ENCODE results near the gene COPE.

The COPE gene

GRCh38 chr19:18910010-18910409 is 9.2 kb downstream of the COPE start:
- H3K4me3 ChIP-seq (ENCODE audit: control insufficient read depth, low read depth, low read length) = no peak overlapping the region
- no peak for TF ChIP-seq CTCF (IDR thresholded peaks at IDR 0.05; ENCODE audit: control insufficient read depth, insufficient read depth, low read depth, low read length, missing control alignments)
- no peak for DNase-seq (ENCODE audit: low read depth)

- DNase-seq (ENCODE audit: low read depth) = no peak
- H3K4me3 ChIP-seq (ENCODE audit: control insufficient read depth, low read depth, low read length) = no peak overlapping the region
- no peak for TF ChIP-seq CTCF (IDR thresholded peaks at IDR 0.05; ENCODE audit: control insufficient read depth, insufficient read depth, low read depth, low read length, missing control alignments)
Observed at GRCh38 chr19:18908917-18909619, 10.1 kb downstream of the COPE start.

GRCh38 chr19:18906605-18907519 is 12.3 kb downstream of the COPE start:
- H3K4me3 ChIP-seq (ENCODE audit: control insufficient read depth, low read depth, low read length) = no peak overlapping the region
- no peak for DNase-seq (ENCODE audit: low read depth)
- no peak for TF ChIP-seq CTCF (IDR thresholded peaks at IDR 0.05; ENCODE audit: control insufficient read depth, insufficient read depth, low read depth, low read length, missing control alignments)

- no peak for DNase-seq (ENCODE audit: low read depth)
- no peak overlapping the region for H3K4me3 ChIP-seq (ENCODE audit: control insufficient read depth, low read depth, low read length)
- no peak for TF ChIP-seq CTCF (IDR thresholded peaks at IDR 0.05; ENCODE audit: control insufficient read depth, insufficient read depth, low read depth, low read length, missing control alignments)
Observed at GRCh38 chr19:18905513-18906236, 13.5 kb downstream of the COPE start.

- no peak for TF ChIP-seq CTCF (IDR thresholded peaks at IDR 0.05; ENCODE audit: control insufficient read depth, insufficient read depth, low read depth, low read length, missing control alignments)
- no peak for DNase-seq (ENCODE audit: low read depth)
- no peak overlapping the region for H3K4me3 ChIP-seq (ENCODE audit: control insufficient read depth, low read depth, low read length)
Observed at GRCh38 chr19:18905058-18905456, 14.1 kb downstream of the COPE start.

- no peak for DNase-seq (ENCODE audit: low read depth)
- H3K4me3 ChIP-seq (ENCODE audit: control insufficient read depth, low read depth, low read length) = no peak overlapping the region
- no peak for TF ChIP-seq CTCF (IDR thresholded peaks at IDR 0.05; ENCODE audit: control insufficient read depth, insufficient read depth, low read depth, low read length, missing control alignments)
Observed at GRCh38 chr19:18904334-18905057, 14.7 kb downstream of the COPE start.
